ENCODE results near the gene OSBPL8.

The OSBPL8 gene

DNA sequence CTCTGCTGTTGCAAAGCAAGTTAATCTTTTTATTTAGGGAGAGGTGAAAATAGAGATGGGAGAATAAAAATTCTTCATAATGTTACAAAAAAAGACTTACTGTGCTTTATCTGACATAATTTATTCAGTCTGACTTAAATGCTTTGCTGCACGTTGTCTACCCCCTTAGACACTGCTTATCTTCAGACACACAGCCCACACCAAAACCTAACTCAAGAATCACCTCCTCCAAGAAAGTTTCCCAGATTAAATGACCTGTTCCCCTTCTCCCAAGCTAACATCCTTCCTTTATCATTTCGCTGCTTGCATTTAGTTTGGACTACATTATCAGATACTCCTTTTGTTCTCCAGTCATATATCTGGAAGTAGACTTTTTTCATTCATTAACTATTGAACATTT, 3.8 kb downstream of the OSBPL8 start:
- no peak for DNase-seq

- DNase-seq: no peak
These were observed 4.3 kb downstream of the OSBPL8 start for GRCh38 chr12:76555231-76555767.

GRCh38 chr12:76554405-76555230, 5.0 kb downstream of the OSBPL8 start:
- no peak for DNase-seq

GRCh38 chr12:76552343-76552938, 7.1 kb downstream of the OSBPL8 start:
- peak; percentile 45 for DNase-seq

DNA sequence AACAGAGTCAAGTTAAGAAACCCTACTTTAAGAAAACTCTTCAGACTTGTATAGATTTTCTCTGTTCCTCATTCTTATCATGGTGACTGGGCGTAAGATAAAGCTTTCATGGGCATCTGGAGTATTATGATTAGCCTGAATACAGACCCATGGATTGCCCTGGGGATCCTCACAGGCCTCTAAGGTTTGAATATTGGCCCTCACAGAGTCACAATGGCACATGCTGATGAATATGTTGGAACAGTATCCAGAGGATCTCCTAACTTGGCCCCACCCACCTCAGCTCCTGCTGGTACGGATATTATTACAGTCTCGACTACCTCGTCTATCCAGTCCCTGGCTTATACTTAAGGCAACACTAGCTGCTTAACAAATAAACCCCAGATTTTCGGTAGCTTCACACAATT, 8.1 kb downstream of the OSBPL8 start:
- no peak for DNase-seq

DNA sequence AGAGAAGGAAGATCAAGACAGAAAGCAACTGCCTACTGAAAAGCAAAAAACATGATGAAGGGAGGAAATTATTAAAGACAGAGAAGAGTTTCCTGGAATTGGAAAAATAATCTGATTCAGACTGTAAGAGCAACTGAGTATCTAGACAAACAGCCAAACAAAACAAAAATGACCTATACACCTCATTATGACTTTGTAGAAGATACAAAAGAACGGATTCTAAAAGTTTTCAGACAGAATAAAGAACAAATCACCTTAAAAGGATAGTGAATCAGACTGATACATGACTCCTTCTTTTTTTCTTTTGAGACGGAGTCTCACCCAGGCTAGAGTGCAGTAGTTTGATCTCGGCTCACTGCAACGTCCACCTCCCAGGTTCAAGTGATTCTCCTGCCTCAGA, 10.4 kb downstream of the OSBPL8 start:
- DNase-seq: peak; percentile 3

DNA sequence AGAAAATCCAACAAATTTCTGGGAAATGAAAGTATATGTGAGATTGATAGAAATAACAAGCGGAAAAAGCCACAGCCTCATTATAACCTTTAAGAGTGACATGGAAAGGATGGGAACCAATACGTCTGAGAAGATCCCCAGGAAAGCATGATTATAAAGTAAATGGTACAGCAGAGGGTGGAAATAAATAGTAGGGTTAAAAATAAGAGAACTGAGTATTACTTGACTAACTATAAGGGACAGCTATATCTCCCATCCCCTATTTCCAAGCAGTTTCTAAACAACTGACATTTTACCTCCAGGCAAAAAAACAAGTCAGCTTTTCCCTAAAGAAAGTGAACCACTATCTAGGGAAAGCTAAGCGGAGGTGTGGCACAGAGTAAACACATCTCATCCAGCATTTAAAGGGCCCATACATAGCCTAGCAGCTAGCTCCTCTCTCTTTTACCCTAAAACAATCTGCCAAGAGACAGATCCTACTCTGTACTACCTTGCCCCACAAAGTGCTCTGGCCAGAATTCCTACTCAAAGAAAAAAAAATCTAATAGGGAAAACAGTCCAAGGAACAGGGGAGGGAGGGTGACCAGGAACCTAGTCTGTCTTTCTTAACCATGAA, 11.2 kb downstream of the OSBPL8 start:
- DNase-seq: no peak

GRCh38 chr12:76547526-76547925, 12.0 kb downstream of the OSBPL8 start:
- DNase-seq: no peak

DNA sequence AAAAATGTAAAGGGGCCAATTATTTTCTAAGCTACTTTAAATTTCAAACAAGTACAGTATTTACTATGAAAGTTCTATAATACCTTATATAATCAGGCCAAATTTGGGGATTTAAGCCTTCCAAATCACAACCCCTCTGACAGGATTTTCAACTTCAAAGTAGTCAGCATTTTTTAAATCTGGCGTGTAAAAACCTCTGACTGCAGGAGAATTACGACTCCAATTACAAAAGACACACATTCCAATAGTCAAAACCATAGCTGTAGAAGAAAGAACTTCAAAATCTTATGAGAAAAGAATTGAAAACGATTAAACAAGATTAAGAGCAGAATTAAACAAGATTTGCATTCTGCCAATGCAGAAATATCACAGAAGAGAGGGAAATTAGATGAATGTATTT, 12.7 kb downstream of the OSBPL8 start:
- peak; percentile 10 for DNase-seq

DNA sequence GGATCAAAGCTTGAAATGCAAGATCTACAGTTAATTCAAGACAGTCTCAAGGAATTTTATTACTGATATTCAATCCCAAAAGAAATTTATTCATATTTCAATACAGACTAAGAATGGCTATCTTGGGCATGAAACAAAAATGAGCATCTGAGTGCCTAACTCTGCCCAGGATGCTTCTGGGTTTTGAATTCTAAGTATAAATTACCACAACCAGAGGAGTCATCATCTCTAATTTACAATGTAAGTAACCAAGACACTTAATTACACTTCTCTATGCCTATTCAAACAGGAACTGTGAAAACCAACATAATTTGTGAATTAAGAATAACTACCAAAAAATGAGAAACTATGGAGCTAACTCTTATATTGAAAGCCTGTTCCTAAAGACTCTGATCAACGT, 14.1 kb downstream of the OSBPL8 start:
- no peak for DNase-seq

- DNase-seq: no peak
These were observed 14.8 kb downstream of the OSBPL8 start for GRCh38 chr12:76544601-76545261.

DNA sequence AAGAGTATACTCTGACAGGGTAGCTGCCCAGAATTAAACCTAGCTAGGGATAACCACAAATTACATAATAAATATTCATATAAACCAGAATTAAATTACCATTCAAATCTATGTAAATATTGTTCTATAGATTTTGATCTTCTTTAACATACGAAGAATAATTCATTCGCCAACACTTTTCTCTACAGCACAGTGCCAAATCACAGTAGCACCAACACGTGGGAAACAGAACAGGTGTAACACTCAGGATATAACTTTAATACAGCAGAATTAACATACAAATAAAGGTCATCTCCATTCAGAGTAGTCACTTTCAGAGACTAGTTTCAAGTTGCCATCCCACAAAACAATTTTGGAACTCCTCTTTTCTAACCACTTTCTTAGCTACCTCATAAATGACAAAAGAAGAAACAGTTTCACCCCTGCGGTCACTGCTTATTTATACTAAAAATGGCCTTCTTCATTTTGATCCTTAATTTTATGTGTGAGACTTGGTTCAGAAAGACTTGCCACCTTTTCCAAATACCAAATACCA, 15.7 kb downstream of the OSBPL8 start:
- DNase-seq: no peak

GRCh38 chr12:76542908-76543307, 16.7 kb downstream of the OSBPL8 start:
- DNase-seq: no peak

DNA sequence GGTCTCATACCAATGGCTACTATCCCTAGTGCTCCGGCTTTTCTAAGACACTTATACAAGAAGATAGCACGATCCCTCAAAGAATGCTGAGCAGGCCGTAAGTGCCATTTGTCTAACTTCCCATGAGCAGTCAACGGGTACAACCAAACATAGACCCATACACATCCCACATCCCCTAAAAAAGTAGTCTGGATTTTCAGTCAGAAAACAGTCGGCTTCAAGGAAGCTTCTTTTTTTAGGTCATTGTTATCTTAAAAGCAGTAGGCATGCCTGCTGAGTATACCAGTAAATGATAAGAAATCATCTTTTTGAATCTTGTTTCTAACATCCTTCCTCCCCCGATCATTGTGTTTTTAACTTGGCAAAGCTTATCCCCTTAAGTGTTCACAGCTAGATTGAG, 19.8 kb downstream of the OSBPL8 start:
- DNase-seq: no peak

- no peak for DNase-seq
These were observed 21.6 kb downstream of the OSBPL8 start for GRCh38 chr12:76537923-76538322.

- DNase-seq: no peak
These were observed 23.0 kb downstream of the OSBPL8 start for GRCh38 chr12:76536546-76536945.

GRCh38 chr12:76535170-76535569, 24.4 kb downstream of the OSBPL8 start:
- DNase-seq: no peak

GRCh38 chr12:76533331-76533730, 26.2 kb downstream of the OSBPL8 start:
- DNase-seq: no peak

DNA sequence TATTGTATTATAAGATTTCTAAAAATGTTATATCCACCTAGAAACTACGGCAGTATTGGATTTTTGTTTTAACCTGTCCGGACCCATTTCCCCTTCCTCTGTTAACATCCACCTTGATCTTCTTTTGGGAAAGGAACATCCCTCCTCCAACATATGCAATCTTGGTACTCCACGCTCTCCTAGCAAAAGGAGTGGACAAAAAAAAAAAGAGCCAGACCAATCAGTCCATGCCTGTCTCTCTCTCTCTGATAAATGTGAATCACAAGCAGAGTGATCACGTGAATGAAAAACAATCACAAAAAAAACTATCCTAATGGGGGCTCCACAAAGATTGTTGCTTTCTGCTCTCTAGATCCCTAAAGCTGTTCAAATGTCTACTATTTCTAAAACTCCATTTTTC, 27.1 kb downstream of the OSBPL8 start:
- DNase-seq: no peak

- no peak for DNase-seq
These were observed 28.5 kb downstream of the OSBPL8 start for GRCh38 chr12:76531056-76531455.

GRCh38 chr12:76530516-76530915, 29.1 kb downstream of the OSBPL8 start:
- no peak for DNase-seq

GRCh38 chr12:76529226-76529918, 30.2 kb downstream of the OSBPL8 start:
- no peak for DNase-seq
